Stomach (tissue), 9 donors: ENCODE data around the gene LINC01488. TPM values are rescaled to one million over a fixed set of nuclear protein-coding genes. Genes with fewer than 3 reads are reported as not detected.

ENCODE experiments used
- DNase-seq, 2 donors: peaks; one replicate each; pipeline versions ENCODE4 v3.0.0 to v3.0.0-alpha.2; 2013 to 2019
- H3K27ac ChIP-seq, 5 donors: fragments of 200-600 bp in 4 of 5; sonication (generic) in 4 of 5; one replicate each; pipeline ENCODE4 v1.5.1; 2013 to 2019; ENCODE audit warnings: mild to moderate bottlenecking in 1 of 5, moderate library complexity in 1 of 5
- H3K27me3 ChIP-seq, 3 donors: fragments of 200-600 bp; sonication (generic); one replicate each; pipeline ENCODE4 v1.5.1; 2017 to 2019; ENCODE audit warnings: mixed run types in 1 of 3
- H3K36me3 ChIP-seq, 4 donors: fragments of 200-600 bp; sonication (generic); 1 replicate in 3 of 4; 2 replicates in 1 of 4; pipeline ENCODE4 v1.5.1; 2016 to 2019
- H3K4me1 ChIP-seq, 4 donors: fragments of 200-600 bp; sonication (generic); one replicate each; pipeline ENCODE4 v1.5.1; 2016 to 2019
- H3K4me3 ChIP-seq, 4 donors: fragments of 200-600 bp; sonication (generic) in 3 of 4; one replicate each; pipeline ENCODE4 v1.5.1; 2016 to 2019; ENCODE audit warnings: mild to moderate bottlenecking in 1 of 4
- H3K9me3 ChIP-seq, 4 donors: fragments of 200-600 bp; sonication (generic); one replicate each; pipeline ENCODE4 v1.5.1; 2016 to 2019
- EP300 ChIP-seq: sonication (generic); formaldehyde crosslinking; IDR thresholded peaks from one replicate; pipeline ENCODE4 v1.6.1; 2017; ENCODE audit warnings: antibody characterized with exemption
- POLR2A ChIP-seq, 4 donors: fragments of 450-650 bp; IDR thresholded peaks; one replicate each; pipeline ENCODE4 v1.6.1; 2016; ENCODE audit warnings: antibody characterized with exemption in 4 of 4, control low read depth in 2 of 4, mild to moderate bottlenecking in 1 of 4, moderate library complexity in 1 of 4
- POLR2AphosphoS5 ChIP-seq, 3 donors: sonication (generic); formaldehyde crosslinking; IDR thresholded peaks; one replicate each; pipeline ENCODE4 v1.6.1; 2016; ENCODE audit warnings: antibody characterized with exemption in 3 of 3
- WGBS, 5 donors: extraction: QIAGEN DNeasy Blood & Tissue Kit in 3 of 5; methylation state at CpG; one replicate each; pipeline versions ENCODE4 v1.1.5 to v1.1.7; 2013 to 2018; 5-methylcytosine and 5-hydroxymethylcytosine counted together
- intact Hi-C: fragments of 100-400 bp; cut with DNase I; formaldehyde crosslinking; loops from one replicate; pipeline ENCODE4 v1.15.1; 2023; ENCODE audit warnings: low total_unique reads
- polyA plus RNA-seq, 3 donors: library from polyadenylated mRNA; stranded (reverse); fragments of 200-250 nt; gene quantifications; one replicate each; pipeline ENCODE4 v1.2.3, GENCODE V29; 2013
- total RNA-seq, 5 donors: library from RNA; depleted of rRNA; stranded (reverse); fragments of >200 nt; gene quantifications; one replicate each; pipeline versions ENCODE4 v1.1.0 to v1.2.3, GENCODE V29; 2014 to 2016
- TF ChIP-seq, protein P1 (sequence below), 7 experiments: fragments of 450-650 bp in 4 of 7; fragments of 200-600 bp in 3 of 7; sonication (generic) in 3 of 7; IDR thresholded peaks; one replicate each; pipeline ENCODE4 v1.5.1; 2016 to 2019; ENCODE audit warnings: antibody characterized with exemption in 7 of 7, control low read depth in 2 of 7, mild to moderate bottlenecking in 1 of 7
- donor health status: healthy with polysubstance abuse.
- donor health status: Bipolar disorder and iron deficiency.
- donor health status: healthy.

The LINC01488 gene
- total and polyA plus RNA-seq, 8 donors: not detected

DNA sequence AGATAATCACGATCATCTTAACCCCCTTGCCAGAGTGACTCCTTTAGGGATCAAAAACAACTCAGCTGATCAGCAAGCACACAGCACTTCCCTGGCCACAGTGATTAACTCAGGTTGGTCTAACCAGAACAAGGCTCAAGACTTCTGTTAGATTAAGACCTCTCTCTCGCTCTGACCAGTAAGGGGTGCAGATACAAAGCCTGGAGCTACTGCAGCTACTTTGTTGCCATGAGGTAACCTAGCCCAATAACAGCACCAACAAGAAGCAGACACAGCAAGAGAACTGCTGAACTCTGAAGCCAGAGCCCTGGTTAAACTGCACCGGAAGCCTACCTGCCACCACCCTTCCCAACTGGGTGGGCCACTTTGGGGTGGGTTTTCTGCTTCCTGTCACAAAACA is 42.0 kb downstream of the LINC01488 start:
- peaks cover 0 to 30% (median 0%) of the 10 kb centered on the region in 3 donors for H3K27me3 ChIP-seq
- 80 to 97% (median 94%) methylated on average over 3 of the region's 3 CpGs for WGBS, 5 donors

DNA sequence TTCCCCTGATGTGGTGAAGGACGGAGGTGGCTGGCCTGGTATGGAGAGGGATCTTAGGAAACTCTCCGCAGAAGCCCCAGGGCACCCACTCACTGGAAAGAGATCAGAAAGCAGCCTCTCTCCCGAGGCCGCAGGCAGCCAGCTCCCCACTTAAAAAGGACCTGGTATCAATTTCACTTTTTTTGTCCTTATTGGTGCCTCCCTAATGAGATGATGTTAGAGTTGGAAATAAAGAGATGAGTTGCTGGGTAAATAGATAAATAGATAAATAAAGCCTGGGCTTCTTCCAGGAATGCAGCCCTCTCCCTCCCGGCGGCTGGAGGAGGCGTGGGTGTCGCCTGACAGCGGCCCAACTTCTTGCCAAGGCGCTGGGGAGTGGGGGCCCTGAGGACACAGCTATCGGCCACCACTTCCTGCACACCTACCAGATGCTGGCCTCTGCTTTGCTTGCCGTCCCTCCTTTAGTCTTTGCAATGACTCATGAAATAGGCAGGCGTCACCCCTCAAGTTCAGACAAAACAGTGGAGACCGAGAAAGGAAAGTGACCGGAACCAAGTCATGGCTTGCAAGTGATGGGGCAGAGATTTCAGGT is 42.9 kb downstream of the LINC01488 start:
- 58 to 68% (median 63%) methylated on average over 15 of the region's 15 CpGs for WGBS, 5 donors
- no peak for DNase-seq
- intact Hi-C loops: no loop called here

More for the DNA sequence above, 42.0 kb downstream of the LINC01488 start:
- Histone ChIP-seq H3K4me1 (no peaks in the 10 kb centered on the region), H3K27ac (no peak overlapping the region), H3K9me3 (peaks cover 0 to 2% (median under 1%) of the 10 kb centered on the region in 4 donors), H3K4me3 (no peak overlapping the region), H3K36me3 (no peaks in the 10 kb centered on the region)
- intact Hi-C loops: no loop called here
- no peak for TF ChIP-seq POLR2AphosphoS5 (IDR thresholded peaks at IDR 0.05)
- TF ChIP-seq EP300: no peak
- TF ChIP-seq POLR2A (IDR thresholded peaks at IDR 0.05): no peak
- TF ChIP-seq, protein P1, sequence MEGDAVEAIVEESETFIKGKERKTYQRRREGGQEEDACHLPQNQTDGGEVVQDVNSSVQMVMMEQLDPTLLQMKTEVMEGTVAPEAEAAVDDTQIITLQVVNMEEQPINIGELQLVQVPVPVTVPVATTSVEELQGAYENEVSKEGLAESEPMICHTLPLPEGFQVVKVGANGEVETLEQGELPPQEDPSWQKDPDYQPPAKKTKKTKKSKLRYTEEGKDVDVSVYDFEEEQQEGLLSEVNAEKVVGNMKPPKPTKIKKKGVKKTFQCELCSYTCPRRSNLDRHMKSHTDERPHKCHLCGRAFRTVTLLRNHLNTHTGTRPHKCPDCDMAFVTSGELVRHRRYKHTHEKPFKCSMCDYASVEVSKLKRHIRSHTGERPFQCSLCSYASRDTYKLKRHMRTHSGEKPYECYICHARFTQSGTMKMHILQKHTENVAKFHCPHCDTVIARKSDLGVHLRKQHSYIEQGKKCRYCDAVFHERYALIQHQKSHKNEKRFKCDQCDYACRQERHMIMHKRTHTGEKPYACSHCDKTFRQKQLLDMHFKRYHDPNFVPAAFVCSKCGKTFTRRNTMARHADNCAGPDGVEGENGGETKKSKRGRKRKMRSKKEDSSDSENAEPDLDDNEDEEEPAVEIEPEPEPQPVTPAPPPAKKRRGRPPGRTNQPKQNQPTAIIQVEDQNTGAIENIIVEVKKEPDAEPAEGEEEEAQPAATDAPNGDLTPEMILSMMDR (IDR thresholded peaks at IDR 0.05): no peak
- no peak for DNase-seq

DNA sequence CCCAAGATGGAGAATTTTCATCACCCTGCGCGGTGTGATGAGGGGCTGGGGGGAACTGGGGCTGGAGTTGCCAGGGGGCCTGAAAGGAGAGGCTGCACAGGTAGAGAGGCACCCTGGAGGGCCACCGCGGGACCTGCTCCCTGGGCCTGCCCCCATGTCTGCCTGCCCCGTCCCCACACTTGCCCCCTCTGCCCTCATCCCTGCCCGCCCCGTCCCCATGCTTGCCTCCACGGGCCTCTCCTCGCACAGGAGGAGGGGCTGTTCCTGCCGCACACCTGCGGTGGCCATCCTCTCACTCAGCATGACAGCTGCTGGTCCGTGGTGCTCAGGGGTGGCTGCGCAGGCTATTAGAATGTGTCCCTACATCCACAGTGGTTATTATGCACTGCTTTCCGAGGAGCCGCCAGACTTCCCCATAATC is 43.5 kb downstream of the LINC01488 start:
- WGBS, 5 donors: 57 to 83% (median 80%) methylated on average over 8 to 15 of the region's 15 CpGs
- DNase-seq: no peak

More for the DNA sequence above, 42.9 kb downstream of the LINC01488 start:
- Histone ChIP-seq H3K4me1 (no peaks in the 10 kb centered on the region), H3K27ac (no peak overlapping the region), H3K36me3 (no peaks in the 10 kb centered on the region), H3K27me3 (peaks cover 0 to 35% (median 0%) of the 10 kb centered on the region in 3 donors), H3K4me3 (no peak overlapping the region), H3K9me3 (no peaks in the 10 kb centered on the region)
- TF ChIP-seq POLR2A (IDR thresholded peaks at IDR 0.05): no peak
- TF ChIP-seq, protein P1 (IDR thresholded peaks at IDR 0.05): no peak
- TF ChIP-seq POLR2AphosphoS5 (IDR thresholded peaks at IDR 0.05): no peak
- TF ChIP-seq EP300: no peak

DNA sequence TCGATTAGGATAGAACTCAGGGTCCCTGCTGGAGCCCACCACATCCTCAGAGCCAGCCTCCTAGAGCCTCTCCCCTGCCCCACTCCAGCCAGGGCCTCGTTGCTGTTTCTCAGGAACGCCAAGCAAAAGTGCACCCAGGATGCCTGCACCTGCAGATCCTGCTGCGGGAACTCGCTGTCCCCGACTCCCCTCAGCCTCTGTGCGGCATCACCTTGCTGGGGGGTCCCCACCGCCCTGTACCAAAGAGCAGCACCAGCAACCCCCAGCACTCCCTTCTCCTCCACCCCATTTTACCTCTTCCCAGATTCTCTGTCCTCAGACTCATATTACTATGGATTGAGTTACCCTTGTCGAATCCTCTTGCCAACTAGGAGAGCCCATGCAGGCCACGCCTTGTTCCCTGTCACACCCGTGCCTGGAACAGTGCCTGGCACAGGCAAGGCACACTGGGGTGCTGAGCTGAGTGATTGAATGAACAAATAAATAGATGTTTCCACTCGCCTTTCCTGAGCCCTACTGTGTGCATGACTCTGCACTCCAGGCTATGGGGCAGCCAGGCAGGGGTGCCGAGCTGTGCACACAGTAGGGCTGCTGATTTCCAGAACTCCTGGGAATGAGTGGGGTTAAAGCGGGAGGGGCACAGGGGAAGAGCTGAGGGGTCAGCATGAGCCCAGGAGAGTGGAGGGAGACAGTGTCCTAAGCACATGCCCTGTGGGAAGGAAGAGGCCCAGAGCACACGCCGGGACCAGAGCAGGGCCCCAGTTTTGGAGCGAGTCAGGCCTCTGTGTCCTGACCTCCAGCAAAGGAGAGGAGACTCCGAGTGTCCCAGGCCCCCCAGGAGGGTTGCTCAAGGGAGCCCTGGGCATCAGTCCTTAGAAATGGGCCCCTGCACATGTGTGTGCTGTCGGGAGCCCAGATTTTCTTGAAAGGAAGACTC is 44.3 kb downstream of the LINC01488 start:
- H3K27ac ChIP-seq: no peak overlapping the region
- H3K4me3 ChIP-seq: no peak overlapping the region
- 73 to 82% (median 79%) methylated on average over 18 to 19 of the region's 19 CpGs for WGBS, 5 donors
- H3K27me3 ChIP-seq: peaks cover 0 to 41% (median 0%) of the 10 kb centered on the region in 3 donors
- TF ChIP-seq EP300 (no peak), POLR2A (IDR thresholded peaks at IDR 0.05) (no peak)
- TF ChIP-seq, protein P1 (IDR thresholded peaks at IDR 0.05): no peak
- H3K36me3 ChIP-seq: no peaks in the 10 kb centered on the region
- no peaks in the 10 kb centered on the region for H3K4me1 ChIP-seq
- intact Hi-C loops: no loop called here
- no peak for DNase-seq
- H3K9me3 ChIP-seq: no peaks in the 10 kb centered on the region

More for the DNA sequence above, 43.5 kb downstream of the LINC01488 start:
- Histone ChIP-seq H3K4me1 (no peaks in the 10 kb centered on the region), H3K27me3 (peaks cover 0 to 35% (median 0%) of the 10 kb centered on the region in 3 donors), H3K9me3 (no peaks in the 10 kb centered on the region), H3K36me3 (no peaks in the 10 kb centered on the region), H3K4me3 (no peak overlapping the region), H3K27ac (no peak overlapping the region)
- intact Hi-C loops: no loop called here
- TF ChIP-seq POLR2A (IDR thresholded peaks at IDR 0.05) (no peak), POLR2AphosphoS5 (IDR thresholded peaks at IDR 0.05) (no peak), EP300 (no peak)
- TF ChIP-seq, protein P1 (IDR thresholded peaks at IDR 0.05): no peak
